ENCODE measurements around the gene ZFC3H1. TPM values are rescaled to one million over a fixed set of nuclear protein-coding genes. Genes with fewer than 3 reads are reported as not detected.

ZFC3H1 gene
- total RNA-seq, 1 donor from 2014 or later, result 44.8 TPM

GRCh38 chr12:71639341-71639760, 24.3 kb downstream of the ZFC3H1 start:
- intact Hi-C loops (cut with DNase I), result no loop called here
- no peaks in the 10 kb centered on the region for H3K9me3 ChIP-seq
- no peaks in the 10 kb centered on the region for H3K4me1 ChIP-seq
- no peaks in the 10 kb centered on the region for H3K27me3 ChIP-seq
- H3K36me3 ChIP-seq, result peaks cover 99% of the 10 kb centered on the region
- no peak overlapping the region for H3K4me3 ChIP-seq
- DNase-seq (no peak), ATAC-seq (no peak)
- H3K27ac ChIP-seq, result no peak overlapping the region
- TF ChIP-seq CTCF (IDR thresholded peaks at IDR 0.05), result no peak

GRCh38 chr12:71638499-71638898, 25.1 kb downstream of the ZFC3H1 start:
- ATAC-seq (no peak), DNase-seq (no peak)
- intact Hi-C loops (cut with DNase I), result no loop called here
- H3K4me3 ChIP-seq, result no peak overlapping the region
- no peak overlapping the region for H3K27ac ChIP-seq
- H3K27me3 ChIP-seq, result no peaks in the 10 kb centered on the region
- peaks cover 99% of the 10 kb centered on the region for H3K36me3 ChIP-seq
- no peak for TF ChIP-seq CTCF (IDR thresholded peaks at IDR 0.05)
- no peaks in the 10 kb centered on the region for H3K9me3 ChIP-seq
- no peaks in the 10 kb centered on the region for H3K4me1 ChIP-seq

GRCh38 chr12:71636704-71637115, 26.9 kb downstream of the ZFC3H1 start:
- Histone ChIP-seq H3K9me3 (no peaks in the 10 kb centered on the region), H3K4me3 (no peak overlapping the region), H3K27me3 (no peaks in the 10 kb centered on the region), H3K27ac (no peak overlapping the region), H3K36me3 (peaks cover 99% of the 10 kb centered on the region), H3K4me1 (no peaks in the 10 kb centered on the region)
- peak; percentile 65 for TF ChIP-seq CTCF (IDR thresholded peaks at IDR 0.05)
- intact Hi-C loops (cut with DNase I), result no loop called here
- DNase-seq (no peak), ATAC-seq (peak; percentile 72)

GRCh38 chr12:71627438-71628002, 36.1 kb downstream of the ZFC3H1 start:
- ATAC-seq (no peak), DNase-seq (no peak)
- H3K9me3 ChIP-seq, result no peaks in the 10 kb centered on the region
- no peak overlapping the region for H3K4me3 ChIP-seq
- no peaks in the 10 kb centered on the region for H3K4me1 ChIP-seq
- H3K27me3 ChIP-seq, result no peaks in the 10 kb centered on the region
- H3K27ac ChIP-seq, result no peak overlapping the region
- peaks cover 99% of the 10 kb centered on the region for H3K36me3 ChIP-seq
- no peak for TF ChIP-seq CTCF (IDR thresholded peaks at IDR 0.05)
- intact Hi-C loops (cut with DNase I), result no loop called here

- H3K36me3 ChIP-seq, result peaks cover 99% of the 10 kb centered on the region
- no peak overlapping the region for H3K27ac ChIP-seq
- ATAC-seq, result no peak
- H3K4me3 ChIP-seq, result no peak overlapping the region
- no peak for TF ChIP-seq CTCF (IDR thresholded peaks at IDR 0.05)
- H3K9me3 ChIP-seq, result no peaks in the 10 kb centered on the region
- H3K4me1 ChIP-seq, result no peaks in the 10 kb centered on the region
- no peak for DNase-seq
- intact Hi-C loops (cut with DNase I), result no loop called here
- H3K27me3 ChIP-seq, result no peaks in the 10 kb centered on the region
Observed at GRCh38 chr12:71626768-71627167, 36.9 kb downstream of the ZFC3H1 start.

GRCh38 chr12:71626098-71626497, 37.5 kb downstream of the ZFC3H1 start:
- no peak for TF ChIP-seq CTCF (IDR thresholded peaks at IDR 0.05)
- intact Hi-C loops (cut with DNase I), result no loop called here
- DNase-seq (no peak), ATAC-seq (peak; percentile 20)
- H3K27ac ChIP-seq, result no peak overlapping the region
- no peak overlapping the region for H3K4me3 ChIP-seq
- H3K9me3 ChIP-seq, result no peaks in the 10 kb centered on the region
- H3K4me1 ChIP-seq, result no peaks in the 10 kb centered on the region
- H3K36me3 ChIP-seq, result peaks cover 99% of the 10 kb centered on the region
- H3K27me3 ChIP-seq, result no peaks in the 10 kb centered on the region
